ENCODE measurements around the gene CDK14.

CDK14 gene

DNA sequence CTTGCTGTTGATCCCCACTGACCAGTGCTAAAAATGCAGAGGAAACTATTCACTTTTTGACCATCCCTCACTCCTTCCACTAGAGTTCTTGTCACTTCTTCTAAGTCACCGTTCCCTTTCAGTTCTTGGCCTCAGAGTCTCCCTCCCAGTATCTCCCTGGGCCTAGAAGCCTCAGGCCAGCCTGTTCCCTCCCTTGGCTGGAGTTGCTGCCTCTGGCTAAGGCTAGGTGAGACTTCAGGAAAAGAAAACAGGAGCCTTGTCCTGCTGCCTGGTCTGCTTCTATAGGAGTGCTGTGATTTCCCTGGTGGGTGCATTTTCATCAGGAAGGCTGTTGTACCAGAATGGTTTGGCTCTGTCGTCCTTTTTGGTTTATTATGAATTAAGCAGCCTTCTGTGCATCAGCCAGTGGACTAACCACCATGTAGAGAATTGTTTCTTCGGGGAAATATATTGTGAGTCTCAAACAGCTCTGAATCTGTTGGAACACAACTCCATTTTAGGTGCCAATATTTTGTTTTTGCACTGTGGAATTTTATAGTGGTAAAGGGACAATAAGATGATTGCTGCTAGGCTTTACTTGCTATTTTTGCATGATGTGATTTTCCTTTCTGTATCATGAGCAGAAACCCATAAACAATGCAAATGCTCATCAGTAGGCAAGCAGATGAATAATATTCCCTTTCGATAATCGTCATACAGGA lies 434.7 kb downstream of the CDK14 start:
- no peak for DNase-seq

DNA sequence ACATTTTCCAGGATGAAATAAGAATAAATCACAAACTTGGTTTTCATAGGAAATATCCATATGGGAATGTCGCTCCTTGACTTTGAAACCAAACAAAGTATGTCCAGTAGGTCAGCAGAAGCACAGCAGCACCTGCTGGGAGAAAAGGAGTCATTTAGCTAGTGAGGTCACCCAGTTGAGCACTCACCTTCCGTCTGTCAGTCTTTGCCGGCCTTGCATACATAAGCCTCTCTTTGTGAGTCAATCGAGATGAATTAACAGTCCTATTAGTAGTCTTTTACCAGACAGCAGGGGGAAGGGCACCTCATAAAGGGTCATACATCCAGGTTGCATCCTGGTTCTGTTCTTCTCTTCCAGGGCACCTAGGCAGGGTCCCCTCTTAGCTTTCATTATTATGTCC lies 435.6 kb downstream of the CDK14 start:
- no peak for DNase-seq

DNA sequence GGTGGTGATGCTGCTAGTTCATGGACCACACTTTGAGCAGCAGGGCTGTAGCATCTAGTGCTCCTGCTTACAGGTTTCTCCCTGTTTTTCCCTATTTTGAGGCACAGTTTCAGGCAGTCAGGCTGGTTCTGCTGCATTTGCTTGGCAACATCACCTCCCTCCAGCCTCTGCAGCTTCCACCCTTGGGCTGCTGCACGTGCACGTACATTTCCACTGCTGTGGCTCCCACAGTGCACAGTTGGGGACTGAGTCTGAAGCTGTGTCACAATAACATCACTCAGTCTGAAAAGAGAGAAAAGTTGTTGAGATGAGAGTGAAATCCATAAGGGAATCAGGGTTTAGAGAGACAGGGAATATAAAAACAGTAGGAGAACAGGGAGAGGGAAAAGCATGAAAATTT lies 437.5 kb downstream of the CDK14 start:
- no peak for DNase-seq

DNA sequence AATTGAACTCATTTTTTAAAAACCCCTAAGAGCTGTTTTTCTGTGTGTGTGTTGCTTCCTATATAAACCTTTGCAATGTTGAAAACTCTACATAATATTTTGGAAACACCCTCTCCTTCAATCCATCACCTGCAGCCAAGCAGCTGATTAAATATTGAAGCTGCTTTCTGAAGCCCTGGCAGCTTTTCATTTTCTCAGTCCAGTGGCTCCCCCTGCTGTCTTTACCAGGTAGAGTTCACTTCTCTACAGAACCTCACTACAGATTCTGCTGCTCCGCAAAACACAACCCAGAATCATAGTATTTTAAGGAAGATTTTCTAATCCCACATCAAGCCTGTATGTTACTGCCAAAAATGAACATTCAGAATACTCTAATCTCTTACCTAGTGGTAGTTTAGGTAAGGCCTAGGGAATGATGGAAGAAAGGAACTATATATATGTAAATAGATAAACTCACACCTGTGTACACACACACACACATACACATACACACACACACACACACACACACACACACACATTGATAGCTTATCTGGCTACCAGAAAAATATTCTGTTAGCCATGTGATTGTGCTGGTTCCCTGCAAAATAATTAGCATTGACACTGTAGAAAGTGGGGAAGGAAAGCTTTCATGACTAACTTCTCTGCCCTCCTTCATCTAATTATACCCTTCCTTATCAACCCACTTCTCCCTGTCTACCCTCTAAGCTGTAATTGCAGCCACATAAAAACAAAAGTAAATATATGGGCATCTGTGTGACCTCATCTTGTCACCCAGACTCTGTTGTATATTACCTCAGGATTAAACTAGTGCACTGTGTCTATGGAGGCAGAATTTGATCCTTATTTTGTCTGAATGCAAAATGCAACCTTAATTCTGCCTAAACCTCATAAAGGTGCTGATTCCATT lies 438.6 kb downstream of the CDK14 start:
- peak; percentile 71 for DNase-seq

DNA sequence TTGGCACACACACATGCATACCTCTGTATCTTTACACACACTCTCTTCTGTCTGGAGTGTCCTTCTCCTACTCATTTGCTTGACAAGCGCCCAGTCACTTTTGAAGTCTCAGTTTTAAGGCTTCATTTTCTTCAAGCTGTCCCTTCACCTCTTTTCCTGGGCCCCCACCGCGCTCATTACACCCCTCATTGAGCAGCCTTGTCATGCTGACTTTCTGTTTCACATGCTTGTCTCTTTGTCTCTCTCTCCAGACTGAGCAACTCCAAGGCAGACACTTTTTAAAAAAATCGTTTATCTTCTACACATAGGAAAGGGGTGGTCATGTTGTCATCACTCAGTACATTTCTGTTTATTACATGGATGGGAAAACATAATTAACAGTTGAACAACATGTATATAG lies 442.9 kb downstream of the CDK14 start:
- DNase-seq, result no peak

DNA sequence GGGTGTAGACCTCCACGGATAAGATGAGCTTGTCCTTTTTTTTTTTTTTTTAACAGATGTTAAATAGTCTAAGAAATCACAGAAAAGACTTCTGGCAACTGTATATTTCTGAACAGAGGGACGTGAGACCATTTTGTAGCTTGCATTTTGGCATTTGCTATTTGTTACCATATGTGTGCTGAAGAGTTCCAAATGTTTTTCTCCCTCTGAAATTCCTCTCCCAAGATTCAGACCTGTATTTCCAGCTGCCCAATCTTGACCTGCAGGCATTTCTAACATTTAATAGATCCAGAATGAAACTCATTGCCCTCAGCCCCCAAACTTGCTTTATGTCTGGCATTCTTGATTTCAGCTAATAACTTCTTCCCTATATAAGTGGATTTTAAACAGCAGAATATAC lies 445.0 kb downstream of the CDK14 start:
- DNase-seq, result no peak

DNA sequence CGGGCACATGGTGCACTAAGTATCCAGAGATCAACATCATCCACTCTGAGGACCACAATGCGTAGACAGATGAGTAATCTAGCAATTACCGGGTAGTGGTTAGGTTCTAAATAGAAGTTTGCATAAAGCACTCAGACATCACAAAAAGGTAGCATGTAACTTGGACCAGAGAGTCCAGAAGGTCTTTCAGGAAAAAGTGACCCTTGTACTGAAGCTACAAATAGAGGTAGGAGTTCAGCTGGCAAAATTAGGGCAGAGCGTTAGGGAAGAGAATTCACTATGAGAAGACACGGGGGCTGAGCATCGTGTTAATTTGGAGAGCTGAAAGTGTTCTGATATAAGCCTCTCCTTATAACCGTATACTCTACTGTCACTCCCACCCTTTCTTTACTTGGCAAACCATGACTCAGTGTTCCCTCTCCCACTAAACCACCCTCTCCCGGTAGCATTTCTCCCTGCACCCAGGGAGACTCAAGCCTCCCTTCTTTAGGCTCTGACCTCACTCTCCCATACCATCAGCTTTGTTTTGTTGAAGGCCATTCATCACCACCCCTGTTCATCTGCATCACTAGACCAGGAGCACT lies 445.9 kb downstream of the CDK14 start:
- no peak for DNase-seq

DNA sequence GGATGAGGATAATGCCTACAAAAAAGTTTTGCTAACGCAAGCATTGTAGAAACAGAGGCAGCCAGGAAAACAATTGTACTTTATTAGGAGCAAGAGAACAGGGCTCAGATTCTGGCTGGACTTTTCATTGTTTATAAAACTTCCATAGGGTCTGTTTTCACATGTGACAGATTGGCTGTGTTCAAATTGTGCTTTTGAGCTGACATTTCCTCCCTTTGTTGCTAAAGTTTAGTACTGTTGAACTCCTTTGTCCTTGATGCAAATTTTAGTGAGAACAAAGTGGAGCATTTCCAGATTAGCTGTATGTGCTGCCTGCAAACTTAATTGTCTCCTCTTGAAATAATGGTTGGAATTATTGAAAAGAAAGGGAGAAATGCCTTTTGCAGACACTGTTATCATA lies 447.1 kb downstream of the CDK14 start:
- DNase-seq, result no peak

DNA sequence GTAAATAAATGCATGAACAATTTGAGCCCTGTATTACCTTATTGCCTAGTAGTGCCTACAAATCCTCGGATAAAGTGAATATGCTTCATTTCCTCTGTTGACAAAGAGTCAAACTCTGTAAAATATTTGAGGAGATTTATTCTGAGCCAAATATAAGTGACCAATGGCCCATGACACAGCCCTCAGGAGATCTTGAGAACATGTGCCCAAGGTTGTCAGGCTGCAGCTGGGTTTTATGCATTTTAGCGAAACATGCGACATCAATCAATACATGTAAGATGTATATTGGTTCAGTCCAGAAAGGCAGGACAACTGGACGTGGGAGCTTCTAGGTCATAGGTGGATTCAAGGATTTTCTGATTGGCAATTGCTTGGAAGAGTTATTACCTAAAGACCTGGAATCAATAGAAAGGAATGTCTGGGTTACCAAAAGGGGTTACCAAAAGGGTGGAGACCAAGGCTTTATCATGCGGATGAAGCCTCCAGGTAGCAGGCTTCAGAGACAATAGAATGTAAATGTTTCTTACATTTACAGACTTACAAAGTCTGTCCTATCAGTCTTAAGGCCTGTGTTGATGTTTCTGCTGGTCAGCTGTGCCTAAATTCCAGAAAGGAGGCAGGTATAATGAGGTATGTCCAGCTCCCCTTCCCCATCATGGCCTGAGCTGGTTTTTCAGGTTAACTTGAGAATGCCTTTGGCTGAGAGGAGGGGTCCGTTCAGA lies 448.0 kb downstream of the CDK14 start:
- DNase-seq, result no peak

DNA sequence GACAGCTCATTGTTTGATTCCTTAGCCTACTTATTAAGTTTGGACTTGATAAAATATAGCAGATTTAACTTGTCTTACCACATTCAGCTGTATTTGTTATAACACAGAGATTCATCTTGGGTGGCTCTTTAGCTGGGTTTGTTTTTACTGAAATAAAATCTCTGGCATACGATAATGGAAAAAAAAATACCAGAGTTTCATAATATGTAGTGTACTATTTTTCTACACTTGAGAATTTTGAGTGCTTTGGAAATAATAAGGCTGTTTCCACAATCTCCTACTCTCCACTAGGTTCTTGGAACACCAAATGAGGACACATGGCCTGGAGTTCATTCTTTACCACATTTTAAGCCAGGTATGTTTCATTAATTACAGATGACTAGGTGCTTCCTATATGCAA lies 449.5 kb downstream of the CDK14 start:
- no peak for DNase-seq

DNA sequence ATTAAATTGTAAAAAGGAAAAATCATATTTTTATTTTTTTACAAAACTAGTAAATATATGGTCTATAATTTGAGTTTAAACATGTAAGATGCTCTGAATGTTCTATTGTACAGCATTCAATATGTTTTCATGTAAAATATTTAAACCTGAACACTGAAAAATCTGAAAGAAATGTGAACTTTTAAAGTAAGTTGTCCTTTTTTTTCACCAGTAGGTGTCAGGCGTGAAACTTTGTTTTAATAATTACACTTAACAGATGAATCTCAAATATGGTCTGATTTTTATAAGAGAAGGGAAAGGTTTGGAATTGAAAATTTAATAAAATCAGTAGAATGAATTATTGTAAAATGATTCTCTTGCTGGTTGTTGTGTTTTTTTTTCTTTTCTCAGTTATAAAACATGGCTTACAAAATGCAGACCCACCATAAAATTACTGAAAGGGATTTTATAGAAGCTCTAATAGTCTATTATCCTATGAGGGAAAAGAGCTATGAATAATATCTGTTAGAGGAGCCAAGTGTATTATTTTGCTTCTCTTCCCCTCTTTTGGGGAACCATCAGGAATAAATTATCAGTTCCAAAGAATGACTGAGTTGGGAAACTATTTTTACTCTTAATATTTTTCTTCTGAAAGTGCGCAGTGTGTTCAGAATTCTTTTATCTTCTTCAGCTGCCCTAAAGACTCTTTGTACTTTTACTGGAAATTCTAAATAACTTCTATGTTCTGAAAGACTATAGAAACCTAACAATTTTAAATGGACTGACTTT lies 450.4 kb downstream of the CDK14 start:
- DNase-seq, result no peak

DNA sequence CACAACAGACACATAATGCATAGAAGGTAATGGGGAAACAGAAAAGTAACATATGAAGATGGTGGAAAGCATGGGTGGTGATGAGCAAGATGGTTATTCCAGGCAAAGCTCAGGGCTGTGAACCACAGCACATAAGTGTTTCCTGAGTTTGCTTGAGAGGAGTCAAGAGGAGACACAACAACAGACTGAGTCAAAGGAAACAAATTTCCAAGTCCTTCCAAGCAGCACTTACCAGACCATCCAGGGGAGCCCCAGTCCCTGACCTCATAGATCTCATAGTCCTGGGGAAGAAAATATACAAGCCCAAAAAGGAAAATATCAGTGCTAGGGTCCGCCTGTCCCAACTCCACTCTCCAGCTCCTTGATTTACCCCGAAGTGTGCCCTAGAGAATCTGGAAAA lies 451.5 kb downstream of the CDK14 start:
- no peak for DNase-seq

DNA sequence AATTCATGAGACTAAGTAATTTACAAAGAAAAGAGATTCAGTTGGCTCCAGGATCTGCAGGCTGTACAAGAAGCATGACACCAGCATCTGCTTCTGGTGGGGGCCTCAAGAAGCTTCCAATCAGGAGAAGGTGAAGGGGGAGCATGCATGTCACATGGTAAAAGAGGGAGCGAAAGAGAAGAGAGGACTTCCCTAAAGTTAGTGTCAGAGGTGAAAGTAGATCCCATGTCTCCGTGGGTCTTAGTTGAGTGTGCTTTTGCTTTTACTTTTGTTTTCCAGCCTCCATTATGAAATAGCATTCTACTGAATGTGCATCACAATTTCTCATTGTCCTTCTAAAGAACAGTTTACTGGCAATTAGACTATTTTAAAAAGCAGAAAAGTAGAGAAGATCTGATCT lies 454.6 kb downstream of the CDK14 start:
- no peak for DNase-seq

DNA sequence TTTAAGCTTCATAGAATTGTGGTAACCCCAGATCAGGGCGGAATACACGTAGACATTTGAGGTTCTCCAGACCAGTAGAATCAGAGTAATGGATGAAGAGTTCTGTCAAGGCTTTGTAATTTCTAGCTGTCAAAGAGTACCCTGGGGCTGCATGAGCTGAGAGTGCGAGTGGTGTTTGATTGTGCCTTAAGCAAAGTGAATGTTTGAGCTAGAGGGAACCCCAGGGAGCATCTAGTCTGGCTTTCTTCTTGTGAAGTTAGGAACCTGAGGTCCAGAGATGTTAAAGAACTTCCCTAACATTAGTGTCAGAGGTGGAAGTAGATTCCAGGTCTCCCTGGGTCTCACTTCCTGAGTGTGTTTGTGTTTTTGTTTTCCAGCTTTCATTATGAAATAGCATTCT lies 455.8 kb downstream of the CDK14 start:
- no peak for DNase-seq

DNA sequence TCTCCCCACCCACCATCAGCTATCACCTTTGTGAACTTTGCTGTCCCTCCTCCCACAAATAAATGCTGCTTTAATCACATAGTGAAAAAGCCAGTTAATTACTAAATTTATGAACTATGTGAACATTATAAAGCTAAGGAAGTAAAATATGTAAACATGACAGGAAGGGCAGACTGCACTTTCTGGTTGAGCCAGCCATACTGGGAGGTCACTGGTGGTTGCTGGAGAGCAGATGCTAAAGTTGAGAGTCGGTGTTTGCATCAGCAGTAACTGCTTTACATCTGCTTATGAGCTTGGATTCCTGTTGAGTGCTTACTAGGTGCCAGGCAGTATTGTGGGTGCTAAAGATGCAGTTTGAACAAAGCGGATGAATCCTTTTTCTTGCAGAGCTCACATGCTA lies 458.3 kb downstream of the CDK14 start:
- no peak for DNase-seq

DNA sequence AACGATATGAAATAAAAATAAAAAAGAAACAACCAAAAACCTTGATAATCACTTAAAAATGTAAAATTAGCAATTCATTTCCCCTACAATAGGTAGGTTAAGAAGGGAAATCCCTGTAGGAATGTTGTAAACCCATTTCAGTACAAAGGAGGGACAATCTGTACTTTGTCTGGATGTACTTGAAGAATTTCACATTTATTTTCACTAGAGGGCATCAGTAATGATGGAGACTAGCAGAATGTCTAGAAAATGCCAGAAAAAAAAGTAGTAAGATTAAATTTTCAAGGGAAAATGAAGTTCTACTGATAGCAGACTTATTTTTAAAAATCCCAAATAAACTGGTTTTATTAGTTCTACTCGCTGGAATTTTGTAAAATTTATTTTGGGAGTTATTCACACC lies 459.1 kb downstream of the CDK14 start:
- no peak for DNase-seq

DNA sequence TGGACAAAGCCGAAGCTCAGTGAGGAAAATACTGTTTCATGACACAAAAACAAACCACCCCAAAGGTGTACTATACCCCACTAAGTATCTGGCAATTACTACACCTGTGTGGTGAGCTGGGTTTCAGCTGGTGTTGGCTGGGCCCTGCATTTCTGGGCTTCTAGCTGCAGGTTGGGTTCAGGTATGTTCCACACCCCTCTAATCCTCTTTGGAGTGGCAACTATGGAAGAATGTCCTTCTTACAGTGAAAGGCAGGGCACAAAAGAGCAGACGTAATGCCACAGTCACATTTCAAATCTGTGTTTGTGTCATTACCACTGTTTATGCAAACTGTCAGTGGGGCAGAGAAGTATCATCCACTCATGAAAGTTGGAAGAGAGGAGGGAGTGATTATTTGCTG lies 466.6 kb downstream of the CDK14 start:
- no peak for DNase-seq

DNA sequence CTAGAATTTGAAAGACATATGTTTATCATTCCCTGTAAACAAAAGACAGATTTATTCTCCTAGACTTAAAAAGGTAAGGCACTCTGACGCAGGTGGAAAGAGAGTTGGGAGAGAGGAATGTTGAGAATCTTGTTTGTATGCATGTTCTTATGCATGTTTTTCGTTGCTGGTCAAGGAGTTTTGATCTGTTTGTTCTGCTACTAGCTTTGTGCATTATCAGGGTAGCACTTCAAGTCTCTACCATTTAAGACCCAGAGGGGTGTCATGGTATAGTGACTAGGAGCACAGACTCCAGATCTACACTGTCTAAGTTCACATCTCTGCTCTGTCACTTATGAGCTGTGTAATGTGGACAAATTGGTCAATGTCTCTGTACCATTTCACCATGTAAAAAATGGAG lies 467.9 kb downstream of the CDK14 start:
- DNase-seq, result no peak

DNA sequence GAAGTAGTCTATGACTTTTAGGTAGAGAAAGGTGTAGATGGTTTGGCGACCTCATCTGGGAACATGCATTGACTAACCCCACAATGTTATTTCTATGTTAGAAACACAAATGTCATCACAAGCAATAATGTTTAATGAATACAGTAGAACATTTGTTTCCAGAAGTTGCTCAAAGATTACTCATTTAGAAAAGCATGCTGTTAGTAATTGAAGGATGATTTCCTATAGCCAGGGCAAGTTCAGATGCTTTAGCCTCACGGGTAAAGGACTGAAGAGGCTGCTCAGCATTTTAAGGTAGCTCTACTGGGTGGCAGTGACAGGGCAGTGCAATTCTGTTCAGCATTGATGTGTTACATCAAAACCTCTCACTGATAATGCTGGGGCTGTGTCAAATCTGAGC lies 468.8 kb downstream of the CDK14 start:
- no peak for DNase-seq

DNA sequence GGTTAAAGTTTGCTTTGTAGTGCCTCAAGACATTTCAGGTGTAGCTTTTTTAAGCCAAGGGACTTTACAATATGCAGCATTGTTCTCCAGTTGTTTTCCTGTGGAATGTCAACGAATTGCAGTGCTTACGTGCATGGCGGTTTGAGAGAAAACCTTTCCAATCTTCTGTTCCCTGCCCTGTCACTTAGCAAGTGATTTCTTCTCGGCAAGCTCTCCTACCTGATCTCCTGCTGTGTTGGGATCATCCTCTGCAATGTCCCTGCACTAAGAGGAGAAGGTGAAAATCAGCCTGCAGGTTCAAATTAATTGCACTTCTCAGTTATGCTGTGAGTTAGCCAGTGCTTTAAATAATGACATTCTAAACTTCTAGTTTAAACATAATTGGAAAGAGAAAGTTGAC lies 470.5 kb downstream of the CDK14 start:
- no peak for DNase-seq

DNA sequence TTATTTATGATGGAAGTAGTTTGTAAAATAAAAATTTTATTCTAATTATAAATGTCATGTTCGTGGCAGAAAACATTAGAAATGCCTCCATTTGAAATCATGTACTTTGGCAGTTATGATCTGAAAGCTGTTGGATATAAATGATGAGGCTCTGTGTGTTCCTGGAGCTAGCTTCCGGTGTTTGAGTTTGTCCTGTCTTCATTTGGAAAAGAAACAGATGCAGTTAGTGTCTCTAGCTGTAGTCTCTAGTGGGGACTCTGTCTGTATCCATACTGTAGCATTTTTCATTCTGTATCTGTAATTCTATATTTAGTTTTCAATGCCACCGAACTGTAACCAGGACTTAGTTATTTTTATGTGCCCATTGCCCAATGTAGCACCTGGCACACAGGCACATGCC lies 471.1 kb downstream of the CDK14 start:
- no peak for DNase-seq

DNA sequence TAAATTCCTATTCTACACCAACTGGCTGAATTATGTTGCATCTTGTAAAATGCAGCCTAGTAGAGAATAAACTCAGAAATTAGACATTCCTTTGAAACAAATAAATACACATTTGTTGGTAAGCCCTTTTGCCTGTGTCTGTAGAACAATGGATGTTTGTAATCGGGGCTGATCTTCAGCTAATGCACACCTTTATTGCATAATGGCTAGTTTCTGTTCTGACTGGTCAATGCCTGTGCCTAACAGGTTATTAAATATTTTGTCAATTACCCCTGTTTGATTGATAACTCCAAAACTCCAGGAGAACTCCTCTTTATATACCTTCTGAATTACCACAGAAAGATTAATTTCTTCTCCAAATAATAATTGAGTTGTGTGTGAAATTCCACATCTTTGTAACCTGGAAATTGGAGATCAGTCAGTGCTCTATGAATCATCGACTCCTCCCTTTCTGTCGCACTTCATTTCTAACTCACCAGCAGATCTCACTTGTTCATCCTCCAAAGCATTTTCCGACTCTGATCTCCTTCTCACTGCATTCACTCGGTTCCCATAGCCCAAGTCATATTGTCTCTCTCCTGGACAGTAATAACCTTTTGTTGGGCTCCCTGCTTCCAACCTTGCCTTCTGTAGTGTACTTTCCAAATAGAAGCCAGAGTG lies 472.1 kb downstream of the CDK14 start:
- DNase-seq, result no peak
